ENCODE measurements around the gene HNRNPH3.

GRCh38 chr10:68371604-68372003, 39.7 kb downstream of the HNRNPH3 start:
- TF ChIP-seq, protein P1, sequence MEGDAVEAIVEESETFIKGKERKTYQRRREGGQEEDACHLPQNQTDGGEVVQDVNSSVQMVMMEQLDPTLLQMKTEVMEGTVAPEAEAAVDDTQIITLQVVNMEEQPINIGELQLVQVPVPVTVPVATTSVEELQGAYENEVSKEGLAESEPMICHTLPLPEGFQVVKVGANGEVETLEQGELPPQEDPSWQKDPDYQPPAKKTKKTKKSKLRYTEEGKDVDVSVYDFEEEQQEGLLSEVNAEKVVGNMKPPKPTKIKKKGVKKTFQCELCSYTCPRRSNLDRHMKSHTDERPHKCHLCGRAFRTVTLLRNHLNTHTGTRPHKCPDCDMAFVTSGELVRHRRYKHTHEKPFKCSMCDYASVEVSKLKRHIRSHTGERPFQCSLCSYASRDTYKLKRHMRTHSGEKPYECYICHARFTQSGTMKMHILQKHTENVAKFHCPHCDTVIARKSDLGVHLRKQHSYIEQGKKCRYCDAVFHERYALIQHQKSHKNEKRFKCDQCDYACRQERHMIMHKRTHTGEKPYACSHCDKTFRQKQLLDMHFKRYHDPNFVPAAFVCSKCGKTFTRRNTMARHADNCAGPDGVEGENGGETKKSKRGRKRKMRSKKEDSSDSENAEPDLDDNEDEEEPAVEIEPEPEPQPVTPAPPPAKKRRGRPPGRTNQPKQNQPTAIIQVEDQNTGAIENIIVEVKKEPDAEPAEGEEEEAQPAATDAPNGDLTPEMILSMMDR (IDR thresholded peaks at IDR 0.05) = no peak
- TF ChIP-seq POLR2A (IDR thresholded peaks at IDR 0.05) = no peak

Data from testis (tissue), 2 donors.